22Rv1 (cell line): Measurements from ENCODE around the gene SIPA1L2.
A peak's percentile ranks its signal among the peaks of the same experiment; 100 is the strongest.

ENCODE experiments used
- H3K27ac ChIP-seq: fragments of 450-650 bp; 2 replicates; pipeline ENCODE4 v1.5.1; 2017
- CTCF ChIP-seq: fragments of 450-650 bp; IDR thresholded peaks from 2 replicates; pipeline ENCODE4 v1.5.1; 2017; ENCODE audit warnings: mild to moderate bottlenecking
- ZFX ChIP-seq: fragments of 450-650 bp; IDR thresholded peaks from 2 replicates; pipeline ENCODE4 v1.6.1; 2017; ENCODE audit warnings: antibody characterized with exemption, borderline replicate concordance

SIPA1L2 gene

GRCh38 chr1:232667778-232668165, 37.8 kb upstream of the SIPA1L2 start:
- H3K27ac ChIP-seq = peak overlapping the region; percentile 86
- no peak for TF ChIP-seq CTCF
- no peak for TF ChIP-seq ZFX

GRCh38 chr1:232667094-232667777, 37.3 kb upstream of the SIPA1L2 start:
- TF ChIP-seq ZFX (no peak), CTCF (no peak)
- H3K27ac ChIP-seq = peak overlapping the region; percentile 86

GRCh38 chr1:232664844-232665777, 35.2 kb upstream of the SIPA1L2 start:
- TF ChIP-seq ZFX (no peak), CTCF (no peak)
- H3K27ac ChIP-seq = peak overlapping the region; percentile 86

- H3K27ac ChIP-seq = peak overlapping the region; percentile 7
- no peak for TF ChIP-seq ZFX
These were observed 33.0 kb upstream of the SIPA1L2 start for GRCh38 chr1:232662910-232663309.

- no peak overlapping the region for H3K27ac ChIP-seq
- no peak for TF ChIP-seq CTCF
- TF ChIP-seq ZFX = no peak
These were observed 28.5 kb upstream of the SIPA1L2 start for GRCh38 chr1:232658386-232658785.

GRCh38 chr1:232657426-232658005, 27.6 kb upstream of the SIPA1L2 start:
- TF ChIP-seq CTCF (no peak), ZFX (no peak)
- H3K27ac ChIP-seq = no peak overlapping the region

- H3K27ac ChIP-seq = no peak overlapping the region
- TF ChIP-seq CTCF = no peak
- no peak for TF ChIP-seq ZFX
These were observed 25.8 kb upstream of the SIPA1L2 start for GRCh38 chr1:232655746-232656085.
